GM23338 (cell line): Measurements from ENCODE around the gene KCNMA1. TPM values are rescaled to one million over a fixed set of nuclear protein-coding genes. Genes with fewer than 3 reads are reported as not detected.

ENCODE experiments used
- ATAC-seq: fragments of 200-7000 bp; cut with Tn5 transposase; 3 replicates; pipeline ENCODE4 v1.9.1; 2020
- DNase-seq: peaks from one replicate; pipeline ENCODE4 v3.0.0-alpha.2; 2015; ENCODE audit warnings: low spot score
- H2AFZ ChIP-seq: fragments of 200-600 bp; sonication (generic); 2 replicates; pipeline ENCODE4 v1.8.0; 2016; ENCODE audit warnings: antibody characterized with exemption, mild to moderate bottlenecking, moderate library complexity
- H3F3A ChIP-seq: fragments of 200-600 bp; sonication (generic); replicated peaks from 2 replicates; pipeline ENCODE4 v1.8.0; 2017; ENCODE audit warnings: antibody characterized with exemption, mixed run types, low read depth
- H3K27ac ChIP-seq: fragments of 200-600 bp; sonication (generic); 2 replicates; pipeline ENCODE4 v1.6.1; 2016; ENCODE audit warnings: low read depth
- H3K27me3 ChIP-seq: fragments of 200-600 bp; sonication (generic); 2 replicates; pipeline ENCODE4 v1.8.0; 2016; ENCODE audit warnings: mild to moderate bottlenecking, mixed run types, moderate library complexity; ENCODE audit not compliant: insufficient read depth
- H3K36me3 ChIP-seq: fragments of 200-600 bp; sonication (generic); 2 replicates; pipeline ENCODE4 v1.8.0; 2016; ENCODE audit warnings: mild to moderate bottlenecking; ENCODE audit not compliant: insufficient read depth
- H3K4me1 ChIP-seq: fragments of 200-600 bp; sonication (generic); 2 replicates; pipeline ENCODE4 v1.8.0; 2016; ENCODE audit warnings: mild to moderate bottlenecking, moderate library complexity; ENCODE audit not compliant: insufficient read depth
- H3K4me2 ChIP-seq: fragments of 200-600 bp; sonication (generic); 2 replicates; pipeline ENCODE4 v1.7.1; 2017; ENCODE audit warnings: mixed run types
- H3K4me3 ChIP-seq: fragments of 200-600 bp; sonication (generic); 2 replicates; pipeline ENCODE4 v1.6.1; 2016; ENCODE audit warnings: mixed run types
- H3K79me2 ChIP-seq: fragments of 200-600 bp; sonication (generic); replicated peaks from 2 replicates; pipeline ENCODE4 v1.8.0; 2017; ENCODE audit warnings: mild to moderate bottlenecking; ENCODE audit not compliant: insufficient read depth
- H3K9me2 ChIP-seq: fragments of 200-600 bp; sonication (generic); 2 replicates; pipeline ENCODE4 v1.8.0; 2017; ENCODE audit not compliant: insufficient read depth
- H4K20me1 ChIP-seq: fragments of 200-600 bp; sonication (generic); replicated peaks from 2 replicates; pipeline ENCODE4 v1.8.0; 2017; ENCODE audit warnings: mild to moderate bottlenecking; ENCODE audit not compliant: insufficient read depth
- H3K27ac Mint-ChIP-seq: 2 replicates; pipeline ENCODE4 v1.8.0; 2020; ENCODE audit warnings: inconsistent platforms, mild to moderate bottlenecking, moderate library complexity, mixed read lengths
- H3K27me3 Mint-ChIP-seq: 3 replicates; pipeline ENCODE4 v1.8.0; 2022; ENCODE audit warnings: low read depth, mild to moderate bottlenecking, moderate library complexity, mixed read lengths, inconsistent platforms; ENCODE audit not compliant: insufficient read depth, poor library complexity
- H3K36me3 Mint-ChIP-seq: 3 replicates; pipeline ENCODE4 v1.8.0; 2021; ENCODE audit warnings: low read depth, mild to moderate bottlenecking, inconsistent platforms, moderate library complexity, mixed read lengths
- H3K4me1 Mint-ChIP-seq: 3 replicates; pipeline ENCODE4 v1.8.0; 2020; ENCODE audit warnings: mild to moderate bottlenecking, inconsistent platforms, mixed read lengths
- H3K4me3 Mint-ChIP-seq: 3 replicates; pipeline ENCODE4 v1.8.0; 2021; ENCODE audit warnings: moderate library complexity, mild to moderate bottlenecking, inconsistent platforms, mixed read lengths
- H3K9me3 Mint-ChIP-seq: 3 replicates; pipeline ENCODE4 v1.8.0; 2020; ENCODE audit warnings: moderate library complexity, mild to moderate bottlenecking, inconsistent platforms, mixed read lengths
- CREB1 ChIP-seq: fragments of 250-450 bp; sonication (Bioruptor Pico); IDR thresholded peaks from 2 replicates; pipeline ENCODE4 v1.5.0; 2020; ENCODE audit warnings: low read depth, mild to moderate bottlenecking, moderate library complexity
- EZH2 ChIP-seq: fragments of 200-600 bp; sonication (generic); IDR thresholded peaks from one replicate; pipeline ENCODE4 v1.8.0; 2017; ENCODE audit warnings: antibody characterized with exemption, mild to moderate bottlenecking, low read depth; ENCODE audit not compliant: unreplicated experiment
- EZH2phosphoT487 ChIP-seq: fragments of 200-600 bp; sonication (generic); IDR thresholded peaks from one replicate; pipeline ENCODE4 v1.8.1; 2018; ENCODE audit warnings: antibody characterized with exemption; ENCODE audit not compliant: unreplicated experiment
- JUNB ChIP-seq: IDR thresholded peaks from one replicate; pipeline ENCODE4 v1.6.1; 2016; ENCODE audit warnings: antibody characterized with exemption; ENCODE audit not compliant: unreplicated experiment
- NANOG ChIP-seq: IDR thresholded peaks from 2 replicates; pipeline ENCODE4 v1.6.1; 2016; ENCODE audit warnings: antibody characterized with exemption, borderline replicate concordance
- POLR2AphosphoS5 ChIP-seq: IDR thresholded peaks from 2 replicates; pipeline ENCODE4 v1.6.1; 2016; ENCODE audit warnings: antibody characterized with exemption, low read depth
- STAT1 ChIP-seq: IDR thresholded peaks from one replicate; pipeline ENCODE4 v1.6.1; 2016; ENCODE audit warnings: antibody characterized with exemption; ENCODE audit not compliant: unreplicated experiment
- ZNF114 ChIP-seq: fragments of 250-450 bp; sonication (Bioruptor Pico); IDR thresholded peaks from 2 replicates; pipeline ENCODE4 v1.5.0; 2020; ENCODE audit warnings: mild to moderate bottlenecking, moderate library complexity
- ZNF331 ChIP-seq: fragments of 250-450 bp; sonication (Bioruptor Pico); IDR thresholded peaks from 2 replicates; pipeline ENCODE4 v1.5.0; 2020; ENCODE audit warnings: low read depth, mild to moderate bottlenecking, moderate library complexity
- polyA plus RNA-seq: library from polyadenylated mRNA; unstranded; fragments of >200 nt; fragmentation: Nextera tagmentation; extraction: Ambion mirVana; gene quantifications from 2 replicates; pipeline ENCODE4 v1.2.1, GENCODE V29; 2016
- total RNA-seq: library from RNA; depleted of rRNA; stranded (reverse); fragments of >200 nt; shearing (Covaris generic); gene quantifications from 2 replicates; pipeline ENCODE4 v1.2.3, GENCODE V29; 2014
- TF ChIP-seq, protein P1 (sequence below): IDR thresholded peaks from one replicate; pipeline ENCODE4 v1.6.1; 2018; ENCODE audit warnings: antibody characterized with exemption; ENCODE audit not compliant: unreplicated experiment
- TF ChIP-seq, protein P2 (sequence below), 2 experiments: fragments of 200-600 bp in 1 of 2; sonication (generic) in 1 of 2; conservative IDR thresholded peaks; 2 replicates each; pipeline versions ENCODE4 v1.5.1 to v1.6.1; 2016 to 2017; ENCODE audit warnings: antibody characterized with exemption in 2 of 2, low read depth in 2 of 2, mild to moderate bottlenecking in 2 of 2, moderate library complexity in 1 of 2
- TF ChIP-seq, protein P3 (sequence below): IDR thresholded peaks from 2 replicates; pipeline ENCODE4 v1.6.1; 2016; ENCODE audit warnings: antibody characterized with exemption

The KCNMA1 gene
- total and polyA plus RNA-seq, 2 experiments from 2014 or later, result 8.2 to 9.0 TPM

DNA sequence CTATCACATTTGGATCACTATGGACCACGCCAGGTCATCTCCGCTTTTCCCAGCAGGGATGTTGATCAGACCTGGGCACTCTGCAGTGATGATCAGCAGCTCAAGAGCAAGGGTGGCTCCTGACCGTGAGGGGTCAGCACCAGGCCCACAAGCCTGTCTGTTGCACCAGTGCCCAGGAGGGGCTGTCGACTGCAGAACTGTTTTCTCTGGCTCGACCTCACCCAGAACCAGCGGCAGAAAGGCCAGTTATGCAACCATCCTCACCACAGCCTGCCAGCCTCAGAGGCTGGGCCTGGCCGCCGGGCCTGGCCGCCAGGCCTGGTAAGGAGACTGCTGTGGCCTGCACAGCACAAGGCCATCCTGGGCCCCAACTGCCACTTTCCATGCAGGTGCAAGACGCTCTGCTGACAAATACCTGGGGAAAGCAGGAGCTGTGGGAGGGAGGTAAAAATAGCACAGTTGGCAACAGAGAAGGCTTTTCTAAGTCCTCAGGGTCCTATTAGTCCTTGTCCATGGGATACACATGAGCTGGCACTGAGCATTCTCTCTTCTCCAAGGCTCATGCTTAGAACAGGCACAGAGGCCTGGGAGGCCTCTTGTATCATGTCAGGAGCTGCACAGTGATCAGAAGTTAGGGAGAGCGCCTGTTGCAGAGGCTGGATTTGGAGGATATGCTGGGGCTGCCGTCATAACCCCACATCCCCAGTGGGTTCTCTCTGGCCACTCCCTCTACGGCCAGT is 17.5 kb downstream of the KCNMA1 start (continued):
- TF ChIP-seq, protein P1, sequence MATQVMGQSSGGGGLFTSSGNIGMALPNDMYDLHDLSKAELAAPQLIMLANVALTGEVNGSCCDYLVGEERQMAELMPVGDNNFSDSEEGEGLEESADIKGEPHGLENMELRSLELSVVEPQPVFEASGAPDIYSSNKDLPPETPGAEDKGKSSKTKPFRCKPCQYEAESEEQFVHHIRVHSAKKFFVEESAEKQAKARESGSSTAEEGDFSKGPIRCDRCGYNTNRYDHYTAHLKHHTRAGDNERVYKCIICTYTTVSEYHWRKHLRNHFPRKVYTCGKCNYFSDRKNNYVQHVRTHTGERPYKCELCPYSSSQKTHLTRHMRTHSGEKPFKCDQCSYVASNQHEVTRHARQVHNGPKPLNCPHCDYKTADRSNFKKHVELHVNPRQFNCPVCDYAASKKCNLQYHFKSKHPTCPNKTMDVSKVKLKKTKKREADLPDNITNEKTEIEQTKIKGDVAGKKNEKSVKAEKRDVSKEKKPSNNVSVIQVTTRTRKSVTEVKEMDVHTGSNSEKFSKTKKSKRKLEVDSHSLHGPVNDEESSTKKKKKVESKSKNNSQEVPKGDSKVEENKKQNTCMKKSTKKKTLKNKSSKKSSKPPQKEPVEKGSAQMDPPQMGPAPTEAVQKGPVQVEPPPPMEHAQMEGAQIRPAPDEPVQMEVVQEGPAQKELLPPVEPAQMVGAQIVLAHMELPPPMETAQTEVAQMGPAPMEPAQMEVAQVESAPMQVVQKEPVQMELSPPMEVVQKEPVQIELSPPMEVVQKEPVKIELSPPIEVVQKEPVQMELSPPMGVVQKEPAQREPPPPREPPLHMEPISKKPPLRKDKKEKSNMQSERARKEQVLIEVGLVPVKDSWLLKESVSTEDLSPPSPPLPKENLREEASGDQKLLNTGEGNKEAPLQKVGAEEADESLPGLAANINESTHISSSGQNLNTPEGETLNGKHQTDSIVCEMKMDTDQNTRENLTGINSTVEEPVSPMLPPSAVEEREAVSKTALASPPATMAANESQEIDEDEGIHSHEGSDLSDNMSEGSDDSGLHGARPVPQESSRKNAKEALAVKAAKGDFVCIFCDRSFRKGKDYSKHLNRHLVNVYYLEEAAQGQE, result no peak
- no peak for TF ChIP-seq EZH2phosphoT487
- TF ChIP-seq NANOG, result no peak

DNA sequence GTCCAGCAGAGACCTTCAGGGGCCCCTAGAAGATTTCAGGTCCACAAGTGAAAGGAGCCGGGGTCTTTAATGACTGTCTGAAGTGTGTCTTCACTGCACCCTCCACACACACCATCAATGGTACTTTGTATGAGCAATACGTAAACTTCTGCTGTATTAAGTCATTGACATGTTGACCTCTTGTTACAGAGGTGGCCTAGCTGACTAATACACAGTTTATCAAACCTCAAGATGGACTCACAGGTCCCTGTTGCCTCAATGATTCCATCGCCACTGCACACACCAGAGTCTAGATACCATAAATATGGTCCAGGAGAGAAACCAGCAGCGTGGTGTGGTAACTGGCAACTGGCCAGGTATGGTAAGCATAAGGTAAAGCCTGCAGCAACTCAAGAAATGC is 19.5 kb downstream of the KCNMA1 start:
- no peak overlapping the region for H3K4me3 ChIP-seq
- TF ChIP-seq, protein P2, sequence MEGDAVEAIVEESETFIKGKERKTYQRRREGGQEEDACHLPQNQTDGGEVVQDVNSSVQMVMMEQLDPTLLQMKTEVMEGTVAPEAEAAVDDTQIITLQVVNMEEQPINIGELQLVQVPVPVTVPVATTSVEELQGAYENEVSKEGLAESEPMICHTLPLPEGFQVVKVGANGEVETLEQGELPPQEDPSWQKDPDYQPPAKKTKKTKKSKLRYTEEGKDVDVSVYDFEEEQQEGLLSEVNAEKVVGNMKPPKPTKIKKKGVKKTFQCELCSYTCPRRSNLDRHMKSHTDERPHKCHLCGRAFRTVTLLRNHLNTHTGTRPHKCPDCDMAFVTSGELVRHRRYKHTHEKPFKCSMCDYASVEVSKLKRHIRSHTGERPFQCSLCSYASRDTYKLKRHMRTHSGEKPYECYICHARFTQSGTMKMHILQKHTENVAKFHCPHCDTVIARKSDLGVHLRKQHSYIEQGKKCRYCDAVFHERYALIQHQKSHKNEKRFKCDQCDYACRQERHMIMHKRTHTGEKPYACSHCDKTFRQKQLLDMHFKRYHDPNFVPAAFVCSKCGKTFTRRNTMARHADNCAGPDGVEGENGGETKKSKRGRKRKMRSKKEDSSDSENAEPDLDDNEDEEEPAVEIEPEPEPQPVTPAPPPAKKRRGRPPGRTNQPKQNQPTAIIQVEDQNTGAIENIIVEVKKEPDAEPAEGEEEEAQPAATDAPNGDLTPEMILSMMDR (conservative IDR thresholded peaks at IDR 0.05; ENCODE audit: low read depth in 2 of 2), result no peak
- TF ChIP-seq CREB1 (CRISPR knock-in tag) (no peak), POLR2AphosphoS5 (no peak), EZH2phosphoT487 (no peak), EZH2 (no peak), ZNF331 (CRISPR knock-in tag) (no peak), NANOG (no peak), STAT1 (no peak), JUNB (no peak), ZNF114 (CRISPR knock-in tag) (no peak)
- TF ChIP-seq, protein P3, sequence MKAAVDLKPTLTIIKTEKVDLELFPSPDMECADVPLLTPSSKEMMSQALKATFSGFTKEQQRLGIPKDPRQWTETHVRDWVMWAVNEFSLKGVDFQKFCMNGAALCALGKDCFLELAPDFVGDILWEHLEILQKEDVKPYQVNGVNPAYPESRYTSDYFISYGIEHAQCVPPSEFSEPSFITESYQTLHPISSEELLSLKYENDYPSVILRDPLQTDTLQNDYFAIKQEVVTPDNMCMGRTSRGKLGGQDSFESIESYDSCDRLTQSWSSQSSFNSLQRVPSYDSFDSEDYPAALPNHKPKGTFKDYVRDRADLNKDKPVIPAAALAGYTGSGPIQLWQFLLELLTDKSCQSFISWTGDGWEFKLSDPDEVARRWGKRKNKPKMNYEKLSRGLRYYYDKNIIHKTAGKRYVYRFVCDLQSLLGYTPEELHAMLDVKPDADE, result no peak
- TF ChIP-seq, protein P1, result no peak

More for the DNA sequence above, 19.5 kb downstream of the KCNMA1 start:
- Mint-ChIP-seq H3K4me3 (no peak overlapping the region), H3K4me1 (no peaks in the 10 kb centered on the region), H3K9me3 (no peaks in the 10 kb centered on the region), H3K27me3 (no peaks in the 10 kb centered on the region), H3K27ac (no peak overlapping the region), H3K36me3 (no peaks in the 10 kb centered on the region)
- ATAC-seq, result no peak
- no peak for DNase-seq
- peaks cover 5% of the 10 kb centered on the region; the same call in 1 of the 2 replicates for H3K79me2 ChIP-seq
- H3K4me1 ChIP-seq, result no peaks in the 10 kb centered on the region
- no peaks in the 10 kb centered on the region for H4K20me1 ChIP-seq
- H2AFZ ChIP-seq, result no peak overlapping the region
- H3K27ac ChIP-seq, result no peak overlapping the region
- H3K27me3 ChIP-seq, result no peaks in the 10 kb centered on the region
- no peaks in the 10 kb centered on the region for H3F3A ChIP-seq
- H3K9me2 ChIP-seq, result 0 out of 2 replicates have a peak, but pooled peaks cover 2% of the 10 kb centered on the region
- no peak overlapping the region for H3K4me2 ChIP-seq
- H3K36me3 ChIP-seq, result no peaks in the 10 kb centered on the region; the same call in 1 of the 2 replicates
